NCI-H2227 (cell line): ENCODE data around the gene MAPRE3.

Source experiments
- DNase-seq: peaks from one replicate; lab custom pipeline; 2025; ENCODE audit not compliant: unreplicated experiment; lab: John Stamatoyannopoulos, UW

Gene MAPRE3

DNA sequence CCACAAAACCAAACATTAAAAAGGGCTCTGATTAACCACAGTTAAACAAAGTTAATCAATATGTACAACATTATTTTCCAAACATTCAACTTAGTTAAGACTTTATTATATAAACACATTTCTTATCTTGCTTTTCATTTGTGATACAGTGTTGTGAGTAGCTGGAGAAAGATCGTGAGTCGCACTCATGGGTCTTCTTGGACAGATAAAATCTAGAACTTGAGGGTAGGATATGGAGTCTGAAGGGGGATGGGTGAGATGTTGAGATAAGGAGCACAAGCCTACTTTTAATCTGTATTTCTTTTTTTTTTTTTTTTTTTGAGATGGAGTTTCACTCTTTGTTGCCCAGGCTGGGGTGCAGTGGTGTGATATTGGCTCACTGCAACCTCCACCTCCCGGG lies 39.7 kb downstream of the MAPRE3 start:
- DNase-seq: no peak

DNA sequence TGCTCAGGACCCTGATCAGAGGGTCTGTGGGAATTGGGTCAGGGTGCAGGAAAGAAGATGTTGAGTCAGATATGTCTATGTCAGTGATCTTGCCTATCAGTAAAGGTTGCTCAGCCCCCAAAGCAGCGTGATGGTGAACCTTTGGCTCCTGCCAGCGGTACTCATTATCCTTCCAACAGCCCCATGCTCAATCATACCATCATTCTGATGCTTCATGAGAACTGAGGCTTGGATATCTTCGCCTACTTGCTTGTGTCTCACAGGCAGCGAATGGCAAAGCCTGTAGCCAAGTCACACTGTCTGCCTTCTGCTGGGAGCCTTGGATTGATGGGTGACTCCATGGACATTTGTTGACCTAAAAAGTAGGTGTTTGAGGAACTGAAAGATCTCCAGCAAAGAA lies 43.3 kb downstream of the MAPRE3 start:
- DNase-seq: no peak

DNA sequence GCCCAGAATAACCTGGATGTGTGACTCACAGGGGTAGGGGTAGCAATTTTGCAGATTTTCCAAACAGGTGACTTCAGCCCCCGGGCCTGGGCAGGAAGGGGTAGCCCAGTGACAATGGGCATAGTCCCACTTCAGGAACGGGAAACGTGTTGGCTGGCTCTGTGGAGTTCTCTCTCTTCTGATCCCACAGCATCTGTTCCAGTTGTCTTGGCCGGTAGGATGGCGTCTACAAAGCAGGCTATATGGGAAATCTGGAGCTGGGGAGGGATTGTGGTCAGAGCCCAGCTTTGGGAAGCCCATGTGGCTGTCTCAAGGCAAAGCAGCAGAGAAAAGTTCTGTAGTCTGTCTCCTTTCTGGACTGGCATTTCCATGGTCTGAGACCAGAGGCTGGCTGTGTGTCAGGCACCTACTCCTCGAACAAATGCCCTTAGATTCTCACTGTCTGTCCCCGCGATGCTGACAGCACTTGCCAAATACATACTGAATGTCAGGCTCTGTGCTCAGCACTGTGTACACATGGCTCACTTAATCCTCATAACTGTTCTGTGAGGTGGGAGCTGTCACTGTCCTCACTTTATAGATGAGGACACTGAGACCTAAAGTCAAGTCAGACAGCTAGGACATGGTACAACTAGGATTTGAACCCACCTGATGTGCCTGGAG lies 44.5 kb downstream of the MAPRE3 start:
- DNase-seq: no peak

DNA sequence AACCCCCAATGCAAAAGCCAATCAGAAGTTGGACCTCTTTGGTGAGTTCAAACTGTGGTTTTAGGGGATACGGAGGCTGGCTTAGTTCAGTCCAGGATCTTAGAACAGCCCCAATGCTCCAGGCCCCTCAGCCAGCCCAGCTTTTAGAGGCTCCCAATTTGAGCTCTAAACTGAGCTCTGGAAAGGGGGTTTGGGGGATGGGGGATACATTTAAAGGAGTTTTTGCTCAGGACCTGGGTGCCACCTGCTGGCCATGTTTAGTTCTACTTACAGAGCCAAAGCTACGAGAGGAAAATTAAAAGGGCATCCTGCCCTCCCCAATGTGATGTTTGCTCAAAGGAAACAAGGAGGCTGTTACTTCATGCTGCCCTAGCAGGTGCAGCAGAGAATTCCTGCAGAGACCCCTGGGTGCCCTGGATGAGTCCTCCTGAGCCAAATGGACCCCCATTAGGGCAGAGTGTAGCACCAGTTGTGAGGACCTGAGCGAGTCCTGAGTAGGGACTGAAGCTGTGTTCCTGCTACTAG lies 46.4 kb downstream of the MAPRE3 start:
- DNase-seq: peak; percentile 83

DNA sequence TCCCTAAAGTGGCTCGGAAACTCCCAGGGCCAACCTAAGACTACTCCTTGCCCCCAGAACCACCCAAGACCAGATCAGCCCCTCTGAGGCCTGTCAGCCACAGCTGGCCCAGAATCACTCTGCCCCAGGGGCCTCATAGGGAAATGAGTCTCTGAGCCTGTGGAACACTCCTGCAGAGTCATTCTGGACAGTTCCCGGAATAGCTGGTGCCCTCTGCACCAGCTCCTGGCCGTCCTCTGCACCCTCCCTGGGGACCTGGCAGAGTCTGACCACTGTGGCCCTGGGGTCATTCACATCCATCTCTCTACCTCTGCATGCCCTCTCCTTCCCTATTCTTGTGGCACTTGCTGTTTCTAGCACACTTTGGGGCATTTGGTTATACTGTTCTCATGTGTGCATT lies 47.7 kb downstream of the MAPRE3 start:
- no peak for DNase-seq

DNA sequence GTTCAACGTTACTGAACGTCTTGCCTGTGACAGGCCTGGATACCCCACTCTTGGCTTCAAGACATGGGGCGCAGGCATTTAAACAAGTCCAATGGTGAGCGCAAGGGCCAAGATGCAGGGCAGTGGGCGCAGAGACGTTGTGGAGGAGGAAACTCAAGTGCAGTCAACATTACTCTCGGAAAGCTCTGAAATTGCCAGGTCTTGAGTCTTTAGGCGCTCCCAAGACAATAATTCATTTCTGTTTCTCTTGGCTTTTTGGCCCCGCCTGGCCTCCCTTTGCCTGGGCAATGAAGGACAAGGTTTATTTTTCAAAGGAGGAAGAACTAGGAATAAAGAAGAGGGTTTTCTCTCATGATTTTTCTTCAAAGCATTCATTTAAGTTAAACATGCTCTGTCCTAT lies 49.0 kb downstream of the MAPRE3 start:
- DNase-seq: no peak

DNA sequence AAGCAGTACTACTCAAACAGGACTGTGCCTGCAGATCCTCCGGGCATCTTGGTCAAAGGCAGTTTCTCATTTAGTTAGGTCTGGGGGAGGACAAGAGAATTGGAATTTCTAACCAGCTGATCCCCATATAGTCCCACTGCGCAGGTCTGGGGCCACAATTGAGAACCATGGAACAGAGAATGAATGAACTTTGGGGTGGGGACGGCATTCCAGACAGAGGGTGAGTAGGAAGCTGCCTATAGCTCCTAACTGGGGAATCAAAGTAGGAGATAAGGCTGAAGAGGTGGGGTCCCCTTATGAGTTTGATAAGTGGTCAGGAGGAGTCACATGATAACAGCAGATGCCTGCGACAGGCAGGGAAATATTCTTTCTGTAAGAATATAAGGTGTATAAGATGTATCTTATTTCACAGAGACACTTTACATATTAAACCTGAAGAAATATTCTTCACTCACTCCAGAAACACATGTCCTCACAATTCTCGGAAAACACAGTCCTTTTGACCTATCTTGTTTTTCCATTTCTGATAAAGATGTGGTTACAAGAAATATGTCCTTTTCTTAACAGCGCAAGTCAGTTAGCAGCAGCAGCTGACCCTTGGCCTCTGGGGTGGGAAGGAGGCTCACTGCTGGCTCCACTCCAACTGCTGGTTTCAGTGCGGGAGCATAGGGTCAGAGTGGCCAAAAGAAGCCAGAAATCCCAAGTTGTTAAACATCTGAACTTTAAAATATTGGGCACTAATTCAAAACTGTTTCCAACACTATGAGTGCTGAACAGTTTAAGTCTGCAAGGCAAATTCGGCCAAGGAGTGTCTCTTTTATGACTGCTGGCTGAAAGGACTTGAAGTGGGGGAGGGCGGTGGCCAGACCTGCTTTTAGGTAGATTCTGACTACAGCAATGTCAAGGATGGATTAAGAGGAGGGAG lies 49.8 kb downstream of the MAPRE3 start:
- DNase-seq: peak; percentile 27

DNA sequence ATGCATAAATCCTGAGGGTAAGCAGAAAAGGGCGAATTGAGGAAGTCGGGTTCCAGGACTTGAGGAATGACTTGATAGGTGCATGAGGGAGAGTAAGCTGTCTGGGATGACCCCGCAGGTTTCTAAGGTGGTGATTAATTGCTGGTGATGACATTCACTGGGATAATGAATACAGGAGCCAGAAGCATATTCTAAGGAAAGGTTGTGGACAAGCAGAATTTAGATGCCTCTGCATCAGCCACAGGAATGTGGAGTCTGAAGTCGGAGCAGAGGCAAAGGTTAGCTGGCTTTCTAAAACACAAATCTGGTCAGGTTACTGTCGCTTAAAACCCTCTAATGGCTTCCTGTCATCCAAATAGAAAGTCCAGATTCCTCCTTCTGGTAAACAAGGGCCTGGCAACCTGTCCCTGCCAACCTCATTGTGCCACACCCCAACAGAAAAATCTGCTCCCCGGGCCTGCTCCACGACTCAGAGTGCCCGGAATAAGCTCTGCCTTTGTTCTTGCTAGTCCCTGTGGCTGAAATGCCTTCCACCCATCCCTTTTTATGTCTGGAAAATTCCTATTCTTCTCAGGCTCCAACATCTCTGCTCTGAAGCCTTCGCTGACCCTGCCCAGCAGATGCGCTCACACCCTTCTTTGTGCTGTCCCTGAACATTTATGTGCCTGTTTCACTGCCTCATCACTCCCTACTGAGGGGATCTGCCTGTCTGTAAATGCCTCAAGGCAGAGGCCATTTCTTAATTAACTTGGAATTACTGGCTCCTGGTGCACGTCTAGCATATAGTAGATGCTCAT lies 51.0 kb downstream of the MAPRE3 start:
- no peak for DNase-seq

DNA sequence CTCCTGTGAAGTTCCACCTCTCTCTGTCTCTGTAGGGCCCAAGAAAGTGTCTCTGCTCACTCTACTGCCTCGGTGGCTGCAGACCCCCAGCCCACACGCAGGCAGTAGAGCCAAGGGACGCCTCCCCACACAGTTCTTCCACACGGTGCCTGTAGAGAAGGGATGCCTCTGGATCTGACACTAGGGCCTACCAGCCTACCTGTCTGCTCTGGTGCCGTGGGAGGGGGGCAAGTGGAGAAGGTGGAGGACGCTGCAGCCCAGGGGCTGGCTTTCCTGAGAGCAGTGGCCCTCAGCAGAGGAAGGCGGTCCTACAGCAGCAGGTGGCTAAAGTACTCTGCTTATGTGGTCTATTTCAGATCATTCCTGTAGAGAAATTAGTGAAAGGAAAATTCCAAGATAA lies 53.3 kb downstream of the MAPRE3 start:
- no peak for DNase-seq

DNA sequence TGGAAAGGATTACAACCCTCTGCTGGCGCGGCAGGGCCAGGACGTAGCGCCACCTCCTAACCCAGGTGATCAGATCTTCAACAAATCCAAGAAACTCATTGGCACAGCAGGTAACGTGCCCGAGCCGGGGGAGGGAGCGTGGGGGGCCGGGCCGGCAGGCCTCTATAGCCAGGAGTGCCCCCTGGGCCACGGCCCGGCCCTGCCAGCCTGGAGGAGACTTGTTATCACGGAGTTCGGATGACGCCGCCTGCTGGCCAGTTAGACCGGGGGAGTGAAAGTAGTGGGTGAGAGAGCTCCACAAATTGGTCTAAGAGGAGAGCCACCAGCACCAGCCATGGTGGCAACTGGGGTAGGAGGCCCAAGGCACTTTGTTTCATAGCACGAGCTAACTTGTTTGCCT lies 53.8 kb downstream of the MAPRE3 start:
- DNase-seq: no peak

DNA sequence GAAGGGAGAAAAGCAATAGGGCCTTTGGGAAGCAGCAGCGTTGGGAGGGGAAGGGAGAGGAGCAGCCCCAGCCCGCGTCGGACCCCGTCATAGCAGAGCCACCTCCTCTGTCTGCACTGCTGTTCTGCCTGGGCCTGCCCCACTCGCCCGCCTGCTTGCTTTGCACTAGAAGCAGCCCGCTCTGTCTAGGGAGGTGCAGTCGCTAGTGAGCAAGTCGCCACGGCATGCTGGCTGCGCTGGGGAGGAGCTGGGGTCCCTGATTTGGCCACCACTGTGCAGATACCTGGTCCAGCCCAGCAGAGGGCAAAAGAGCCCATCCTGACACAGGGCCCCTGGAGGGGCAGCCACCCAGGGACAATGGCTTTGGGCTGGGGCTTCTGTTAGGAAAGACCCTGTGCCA lies 54.4 kb downstream of the MAPRE3 start:
- peak; percentile 13 for DNase-seq

DNA sequence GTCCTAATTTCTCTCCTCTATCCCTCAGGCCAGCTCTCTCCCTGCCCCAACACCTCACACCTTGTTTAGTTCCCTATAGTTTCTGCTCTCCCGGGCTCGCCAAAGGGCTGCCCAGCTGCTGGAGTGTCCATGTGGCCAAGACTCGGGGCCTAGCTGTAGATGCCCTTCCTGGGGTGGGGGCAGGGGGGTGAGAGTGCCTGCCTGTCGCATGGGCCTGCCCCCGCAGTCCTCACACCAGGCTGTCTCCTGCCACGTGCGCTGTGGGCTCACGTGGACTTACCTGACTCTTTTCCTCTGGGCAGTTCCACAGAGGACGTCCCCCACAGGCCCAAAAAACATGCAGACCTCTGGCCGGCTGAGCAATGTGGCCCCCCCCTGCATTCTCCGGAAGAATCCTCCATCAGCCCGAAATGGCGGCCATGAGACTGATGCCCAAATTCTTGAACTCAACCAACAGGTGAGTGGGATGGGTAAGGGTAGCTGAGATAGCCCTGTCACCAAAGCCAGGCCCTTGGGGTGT lies 54.9 kb downstream of the MAPRE3 start:
- DNase-seq: no peak

DNA sequence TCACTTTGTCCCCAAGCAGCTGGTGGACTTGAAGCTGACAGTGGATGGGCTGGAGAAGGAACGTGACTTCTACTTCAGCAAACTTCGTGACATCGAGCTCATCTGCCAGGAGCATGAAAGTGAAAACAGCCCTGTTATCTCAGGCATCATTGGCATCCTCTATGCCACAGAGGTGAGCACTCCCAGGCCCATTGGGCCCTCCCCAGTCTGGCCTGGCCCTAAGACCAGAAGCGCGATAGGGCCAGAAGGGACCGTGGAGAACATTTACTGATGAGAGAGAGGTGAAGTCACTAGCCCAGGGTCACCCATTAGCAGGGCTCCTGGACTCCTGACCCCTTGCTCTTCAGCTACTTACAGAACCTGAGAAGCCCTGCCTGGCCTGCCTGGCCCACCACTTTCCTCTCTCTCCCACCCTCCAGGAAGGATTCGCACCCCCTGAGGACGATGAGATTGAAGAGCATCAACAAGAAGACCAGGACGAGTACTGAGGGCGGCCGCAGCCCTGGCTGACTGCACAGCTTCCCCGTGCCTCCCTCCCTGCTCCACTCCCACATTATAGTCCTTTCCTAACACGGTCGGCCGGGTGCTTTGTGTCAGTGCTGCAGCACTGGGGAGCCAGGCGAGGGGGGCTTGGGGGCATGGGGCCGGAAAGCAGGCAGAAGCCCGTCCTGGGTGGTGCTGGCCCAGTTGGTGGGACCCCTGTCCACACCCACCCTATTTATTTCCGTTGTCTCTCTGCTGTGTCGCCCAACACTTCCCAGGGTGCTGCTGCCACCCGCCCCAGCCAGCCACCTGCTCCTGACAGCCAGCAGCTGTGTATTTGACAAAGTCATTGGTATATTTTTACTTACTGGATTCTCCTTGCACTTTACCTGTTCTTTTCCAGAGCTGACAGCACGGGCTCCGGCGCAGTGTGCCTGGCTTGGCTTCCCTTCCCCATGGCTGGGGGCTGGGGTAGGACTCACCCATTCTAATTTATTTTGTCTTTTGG lies 55.7 kb downstream of the MAPRE3 start:
- DNase-seq: no peak

DNA sequence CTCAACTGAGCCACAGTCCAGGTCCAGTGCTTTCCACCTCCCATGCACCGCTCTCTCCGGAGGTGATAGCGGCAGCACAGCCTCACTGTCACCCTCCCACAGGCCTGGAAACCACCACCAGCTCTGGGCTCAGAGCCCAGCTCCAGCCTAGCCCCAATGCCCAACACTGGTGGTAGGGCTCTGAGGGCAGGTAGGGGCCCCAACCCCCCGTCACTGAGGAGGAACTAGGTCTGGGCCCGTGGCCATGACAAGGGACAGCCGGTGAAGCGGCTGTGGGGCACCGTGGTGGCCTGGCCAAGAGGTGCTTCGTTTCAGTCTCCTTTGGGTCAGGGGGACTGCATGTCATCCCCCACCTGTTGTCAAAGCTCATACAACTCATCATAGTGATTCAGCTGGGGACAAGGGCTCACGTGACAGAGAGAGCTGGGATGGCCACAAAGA lies 56.8 kb downstream of the MAPRE3 start:
- no peak for DNase-seq

DNA sequence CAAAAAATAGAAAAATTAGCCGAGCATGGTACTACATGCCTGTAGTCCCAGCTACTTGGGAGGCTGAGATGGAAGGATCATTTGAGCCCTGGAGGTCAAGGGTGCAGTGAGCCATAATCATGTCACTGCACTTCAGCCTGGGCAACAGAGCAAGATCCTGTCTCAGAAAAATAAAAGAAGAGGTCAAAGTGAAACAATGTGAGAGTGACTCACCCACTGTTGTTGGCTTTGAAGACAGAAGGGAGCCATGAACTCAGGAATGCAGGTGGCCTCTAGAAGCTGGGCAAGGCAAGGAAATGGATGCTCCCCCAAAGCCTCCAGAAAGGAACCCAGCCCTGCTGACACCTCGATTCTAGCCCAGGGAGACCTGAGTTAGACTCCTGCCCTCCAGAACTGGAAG lies 58.6 kb downstream of the MAPRE3 start:
- DNase-seq: no peak

DNA sequence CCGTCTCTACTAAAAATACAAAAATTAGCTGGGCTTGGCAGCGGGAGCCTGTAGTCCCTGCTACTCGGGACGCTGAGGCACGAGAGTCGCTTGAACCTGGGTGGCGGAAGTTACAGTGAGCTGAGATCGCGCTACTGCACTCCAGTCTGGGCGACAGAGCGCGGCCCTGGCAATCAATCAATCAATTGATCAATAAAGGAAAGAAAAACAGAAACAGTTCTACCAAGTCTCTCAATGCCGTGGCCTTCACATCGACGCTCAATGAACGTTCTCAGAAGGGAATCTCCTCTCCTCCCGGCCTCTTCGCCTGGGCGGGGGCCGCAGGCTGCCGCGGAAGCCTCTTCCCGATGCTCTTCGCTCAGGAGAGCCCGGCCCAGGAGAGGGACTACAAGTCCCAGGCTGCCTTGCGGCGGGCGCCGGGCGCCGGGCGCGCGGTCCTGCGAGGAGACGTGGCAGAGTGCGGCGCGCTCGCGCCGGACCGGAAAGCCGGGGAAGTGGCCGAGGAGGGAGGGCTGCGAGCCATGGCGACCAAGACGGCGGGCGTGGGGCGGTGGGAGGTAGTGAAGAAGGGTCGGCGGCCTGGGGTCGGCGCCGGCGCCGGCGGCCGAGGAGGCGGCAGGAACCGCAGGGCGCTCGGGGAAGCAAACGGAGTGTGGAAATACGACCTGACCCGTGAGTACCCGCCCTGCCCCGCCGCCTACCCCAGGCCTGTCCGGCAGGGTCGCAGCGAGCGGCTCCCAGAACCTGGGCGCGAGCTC lies 62.2 kb downstream of the MAPRE3 start, which contains the start of gene TMEM214:
TSS of gene TMEM214 (plus strand) at position 471 of the 758 bp plus-strand sequence. CDS start at position 522, 51 bp downstream.
- DNase-seq: peak; percentile 91

DNA sequence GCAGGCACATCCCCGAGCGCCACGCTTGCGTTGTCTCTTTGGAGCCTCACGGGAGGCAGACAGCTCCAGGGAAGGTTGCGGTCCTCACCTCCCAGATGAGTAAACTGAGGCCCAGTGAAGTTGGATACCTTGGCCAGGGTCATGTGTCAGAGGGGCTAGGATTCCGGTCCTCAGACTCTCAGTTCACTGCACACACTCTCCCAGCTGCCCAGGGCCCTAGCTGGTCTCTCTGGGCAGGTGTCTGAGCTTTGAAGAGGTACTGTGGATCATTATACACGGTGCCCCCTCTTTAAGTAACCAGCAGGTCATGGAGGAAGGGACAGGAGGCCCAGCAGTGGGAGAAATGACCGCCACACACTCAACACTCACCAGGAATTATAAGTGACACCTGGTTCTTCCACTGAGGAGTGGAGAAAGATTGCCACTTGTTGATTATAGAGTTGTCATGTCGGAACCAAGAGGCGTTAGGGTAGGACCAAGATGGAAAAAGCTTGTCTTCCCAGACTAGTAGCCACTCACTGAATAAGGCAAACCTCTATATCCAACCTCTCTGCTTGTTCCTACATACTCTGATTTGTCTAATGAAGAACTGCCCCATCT lies 62.9 kb downstream of the MAPRE3 start:
- DNase-seq: no peak

DNA sequence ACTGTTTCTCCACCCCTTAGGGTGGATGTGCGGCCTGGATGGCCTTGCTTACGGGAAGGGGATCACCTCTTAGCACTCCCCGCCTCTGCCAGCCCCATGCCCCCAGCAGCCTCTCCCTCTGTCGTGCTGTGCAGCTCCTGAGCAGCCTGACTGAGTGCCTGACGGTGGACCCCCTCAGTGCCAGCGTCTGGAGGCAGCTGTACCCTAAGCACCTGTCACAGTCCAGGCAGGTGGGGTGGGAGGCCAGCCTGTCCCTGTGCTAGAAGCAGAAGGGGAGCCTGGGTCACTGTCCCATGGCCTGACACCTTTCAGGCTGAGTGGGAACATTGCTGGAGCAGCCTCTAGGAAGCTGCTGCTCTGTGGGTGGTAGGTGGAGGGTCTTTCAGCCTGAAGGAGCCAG lies 67.6 kb downstream of the MAPRE3 start:
- no peak for DNase-seq
